Ovary (tissue), 3 donors: ENCODE results near the gene MARCHF3.

Source experiments
- EP300 ChIP-seq: sonication (generic); formaldehyde crosslinking; IDR thresholded peaks from one replicate; pipeline ENCODE4 v1.6.1; 2017; ENCODE audit warnings: antibody characterized with exemption
- POLR2A ChIP-seq: fragments of 450-650 bp; IDR thresholded peaks from one replicate; pipeline ENCODE4 v1.6.1; 2017; ENCODE audit warnings: antibody characterized with exemption, mild to moderate bottlenecking, moderate library complexity
- TF ChIP-seq, protein P1 (sequence below), 3 donors: fragments of 450-650 bp in 2 of 3; fragments of 200-600 bp in 1 of 3; IDR thresholded peaks; one replicate each; pipeline versions ENCODE4 v1.5.1 to v1.8.0; 2016 to 2022; ENCODE audit warnings: antibody characterized with exemption in 3 of 3, mild to moderate bottlenecking in 1 of 3
- donor health status: DM: no; HTN: no; CAD: no.

DNA sequence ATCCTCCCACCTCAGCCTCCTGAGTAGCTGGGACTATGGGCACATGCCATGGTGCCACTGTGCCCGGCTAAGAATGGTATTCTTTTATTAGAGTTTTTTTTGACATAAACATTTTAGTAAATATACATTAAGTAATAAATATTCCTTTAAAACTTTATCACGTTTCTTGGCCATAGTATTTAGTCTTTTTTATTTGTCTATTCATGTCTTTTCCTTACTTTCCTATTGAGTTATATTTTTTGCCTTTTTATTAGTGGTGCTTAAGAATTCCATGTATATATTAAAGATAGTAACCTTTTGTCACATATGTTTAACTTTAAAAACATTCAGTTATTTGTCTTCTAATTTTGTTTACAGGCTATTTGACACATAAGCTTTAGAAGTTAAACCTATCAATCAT lies 73.4 kb downstream of the MARCHF3 start:
- TF ChIP-seq, protein P1, sequence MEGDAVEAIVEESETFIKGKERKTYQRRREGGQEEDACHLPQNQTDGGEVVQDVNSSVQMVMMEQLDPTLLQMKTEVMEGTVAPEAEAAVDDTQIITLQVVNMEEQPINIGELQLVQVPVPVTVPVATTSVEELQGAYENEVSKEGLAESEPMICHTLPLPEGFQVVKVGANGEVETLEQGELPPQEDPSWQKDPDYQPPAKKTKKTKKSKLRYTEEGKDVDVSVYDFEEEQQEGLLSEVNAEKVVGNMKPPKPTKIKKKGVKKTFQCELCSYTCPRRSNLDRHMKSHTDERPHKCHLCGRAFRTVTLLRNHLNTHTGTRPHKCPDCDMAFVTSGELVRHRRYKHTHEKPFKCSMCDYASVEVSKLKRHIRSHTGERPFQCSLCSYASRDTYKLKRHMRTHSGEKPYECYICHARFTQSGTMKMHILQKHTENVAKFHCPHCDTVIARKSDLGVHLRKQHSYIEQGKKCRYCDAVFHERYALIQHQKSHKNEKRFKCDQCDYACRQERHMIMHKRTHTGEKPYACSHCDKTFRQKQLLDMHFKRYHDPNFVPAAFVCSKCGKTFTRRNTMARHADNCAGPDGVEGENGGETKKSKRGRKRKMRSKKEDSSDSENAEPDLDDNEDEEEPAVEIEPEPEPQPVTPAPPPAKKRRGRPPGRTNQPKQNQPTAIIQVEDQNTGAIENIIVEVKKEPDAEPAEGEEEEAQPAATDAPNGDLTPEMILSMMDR (IDR thresholded peaks at IDR 0.05) = no peak
- TF ChIP-seq POLR2A (no peak), EP300 (no peak)
